DOHH2 (cell line): ENCODE results near the gene PPP1R13B.

ENCODE experiments used
- H3F3A ChIP-seq: fragments of 200-600 bp; sonication (generic), shearing (Covaris generic); 2 replicates; pipeline ENCODE4 v1.6.0; 2016; ENCODE audit warnings: antibody characterized with exemption, mild to moderate bottlenecking; ENCODE audit not compliant: control insufficient read depth, insufficient read depth
- H3K27ac ChIP-seq: fragments of 200-600 bp; sonication (generic); 2 replicates; pipeline ENCODE4 v1.5.1; 2014; ENCODE audit warnings: low read depth, mild to moderate bottlenecking, low read length, moderate library complexity
- H3K27me3 ChIP-seq: fragments of 200-600 bp; sonication (generic); 2 replicates; pipeline ENCODE4 v1.6.1; 2014; ENCODE audit warnings: mild to moderate bottlenecking, low read length, mixed read lengths; ENCODE audit not compliant: control insufficient read depth
- H3K36me3 ChIP-seq: fragments of 200-600 bp; sonication (generic); 2 replicates; pipeline ENCODE4 v1.6.1; 2014; ENCODE audit warnings: mild to moderate bottlenecking, low read length, moderate library complexity, mixed read lengths; ENCODE audit not compliant: control insufficient read depth
- H3K4me1 ChIP-seq: fragments of 200-600 bp; sonication (generic); 2 replicates; pipeline ENCODE4 v1.6.1; 2014; ENCODE audit warnings: mild to moderate bottlenecking, low read length, mixed read lengths; ENCODE audit not compliant: control insufficient read depth
- H3K4me2 ChIP-seq: fragments of 200-600 bp; sonication (generic); 2 replicates; pipeline ENCODE4 v1.6.0; 2014; ENCODE audit warnings: mild to moderate bottlenecking, low read length, moderate library complexity
- H3K4me3 ChIP-seq: fragments of 200-600 bp; sonication (generic); 2 replicates; pipeline ENCODE4 v1.5.1; 2014; ENCODE audit warnings: mild to moderate bottlenecking, low read length, mixed read lengths
- H3K79me2 ChIP-seq: fragments of 200-600 bp; sonication (generic); 2 replicates; pipeline ENCODE4 v1.6.1; 2014; ENCODE audit warnings: mild to moderate bottlenecking, low read length, mixed read lengths; ENCODE audit not compliant: control insufficient read depth
- H3K9me2 ChIP-seq: fragments of 200-600 bp; sonication (generic); replicated peaks from 2 replicates; pipeline ENCODE4 v1.6.1; 2014; ENCODE audit warnings: mild to moderate bottlenecking, low read length, mixed read lengths; ENCODE audit not compliant: control insufficient read depth
- H3K9me3 ChIP-seq: fragments of 200-600 bp; sonication (generic); 2 replicates; pipeline ENCODE4 v1.6.1; 2014; ENCODE audit warnings: antibody characterized with exemption, low read length, mixed read lengths; ENCODE audit not compliant: control insufficient read depth, insufficient read depth
- H4K20me1 ChIP-seq: fragments of 200-600 bp; sonication (generic); 2 replicates; pipeline ENCODE4 v1.6.0; 2014; ENCODE audit warnings: low read depth, mild to moderate bottlenecking, antibody characterized with exemption, low read length, moderate library complexity; ENCODE audit not compliant: control insufficient read depth, insufficient read depth
- EZH2phosphoT487 ChIP-seq: fragments of 200-600 bp; sonication (generic); IDR thresholded peaks from 2 replicates; pipeline ENCODE4 v1.6.1; 2017; ENCODE audit warnings: borderline replicate concordance, mild to moderate bottlenecking, antibody characterized with exemption, low read length, moderate library complexity, mixed read lengths
- TF ChIP-seq, protein P1 (sequence below): fragments of 200-600 bp; sonication (generic); IDR thresholded peaks from one replicate; pipeline ENCODE4 v1.5.1; 2014; ENCODE audit warnings: antibody characterized with exemption, mild to moderate bottlenecking, low read depth, low read length; ENCODE audit not compliant: poor library complexity, severe bottlenecking

PPP1R13B gene

DNA sequence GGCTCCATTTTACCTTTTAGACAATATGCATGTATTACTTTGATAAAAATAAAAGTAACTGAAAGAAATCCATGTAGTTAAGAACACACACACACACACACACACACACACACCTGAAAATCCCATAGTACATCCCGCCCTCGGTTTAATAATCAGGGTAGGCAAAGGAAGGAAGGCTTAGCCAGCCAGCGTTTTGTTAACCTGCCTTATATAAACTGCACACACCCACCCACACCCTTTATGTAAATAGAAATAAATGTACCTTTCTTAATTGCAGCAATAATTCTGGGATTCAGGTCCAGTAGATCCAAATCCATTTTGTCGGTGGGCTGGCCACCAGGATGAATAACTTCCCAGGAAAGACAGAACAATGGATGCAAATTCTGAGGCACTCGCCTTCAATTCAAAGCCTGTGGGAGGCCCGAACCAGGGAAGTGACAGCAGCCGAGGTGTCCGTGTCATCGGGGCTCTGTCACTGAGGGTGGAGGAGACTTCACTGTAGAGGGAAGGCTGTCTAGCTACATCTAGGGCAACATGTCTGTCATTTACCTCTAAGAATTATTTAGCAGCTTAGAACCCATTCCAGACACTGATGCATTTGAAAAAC, 136.5 kb downstream of the PPP1R13B start:
- no peaks in the 10 kb centered on the region for H3K9me2 ChIP-seq
- H4K20me1 ChIP-seq = no peaks in the 10 kb centered on the region; the same call in none of the 2 replicates
- H3F3A ChIP-seq = no peaks in the 10 kb centered on the region
- H3K36me3 ChIP-seq = peaks cover 87% of the 10 kb centered on the region
- no peak overlapping the region for H3K4me3 ChIP-seq
- no peaks in the 10 kb centered on the region for H3K27me3 ChIP-seq
- peaks cover 66% of the 10 kb centered on the region for H3K79me2 ChIP-seq
- H3K9me3 ChIP-seq = no peaks in the 10 kb centered on the region
- TF ChIP-seq, protein P1, sequence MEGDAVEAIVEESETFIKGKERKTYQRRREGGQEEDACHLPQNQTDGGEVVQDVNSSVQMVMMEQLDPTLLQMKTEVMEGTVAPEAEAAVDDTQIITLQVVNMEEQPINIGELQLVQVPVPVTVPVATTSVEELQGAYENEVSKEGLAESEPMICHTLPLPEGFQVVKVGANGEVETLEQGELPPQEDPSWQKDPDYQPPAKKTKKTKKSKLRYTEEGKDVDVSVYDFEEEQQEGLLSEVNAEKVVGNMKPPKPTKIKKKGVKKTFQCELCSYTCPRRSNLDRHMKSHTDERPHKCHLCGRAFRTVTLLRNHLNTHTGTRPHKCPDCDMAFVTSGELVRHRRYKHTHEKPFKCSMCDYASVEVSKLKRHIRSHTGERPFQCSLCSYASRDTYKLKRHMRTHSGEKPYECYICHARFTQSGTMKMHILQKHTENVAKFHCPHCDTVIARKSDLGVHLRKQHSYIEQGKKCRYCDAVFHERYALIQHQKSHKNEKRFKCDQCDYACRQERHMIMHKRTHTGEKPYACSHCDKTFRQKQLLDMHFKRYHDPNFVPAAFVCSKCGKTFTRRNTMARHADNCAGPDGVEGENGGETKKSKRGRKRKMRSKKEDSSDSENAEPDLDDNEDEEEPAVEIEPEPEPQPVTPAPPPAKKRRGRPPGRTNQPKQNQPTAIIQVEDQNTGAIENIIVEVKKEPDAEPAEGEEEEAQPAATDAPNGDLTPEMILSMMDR = no peak
- TF ChIP-seq EZH2phosphoT487 = no peak
- no peak overlapping the region for H3K4me2 ChIP-seq
- H3K27ac ChIP-seq = no peak overlapping the region
- peaks cover 17% of the 10 kb centered on the region for H3K4me1 ChIP-seq

DNA sequence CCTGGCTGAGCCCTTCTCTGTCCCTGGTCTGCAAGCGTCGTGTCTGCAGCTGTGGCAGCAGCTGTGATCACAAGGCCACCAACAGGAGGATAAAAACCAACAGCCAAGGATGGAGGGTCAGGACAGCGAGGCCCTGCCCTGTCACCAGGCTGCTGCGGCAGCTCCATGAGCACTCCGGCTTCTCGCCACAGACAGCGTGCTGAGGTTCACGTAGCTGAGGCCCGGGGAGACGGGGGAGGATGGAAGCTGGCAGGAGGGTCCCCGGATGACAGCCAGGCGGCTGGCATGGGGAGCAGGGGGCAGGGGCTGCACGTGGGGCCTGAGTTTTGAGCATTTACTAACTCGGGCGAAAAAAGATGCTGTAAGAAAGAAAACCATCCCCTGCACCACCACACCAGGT, 137.6 kb downstream of the PPP1R13B start:
- Histone ChIP-seq H3K4me2 (no peak overlapping the region), H3F3A (no peaks in the 10 kb centered on the region), H3K36me3 (peaks cover 94% of the 10 kb centered on the region), H3K9me2 (no peaks in the 10 kb centered on the region), H3K4me3 (no peak overlapping the region), H3K4me1 (peaks cover 17% of the 10 kb centered on the region), H3K9me3 (no peaks in the 10 kb centered on the region), H3K27ac (no peak overlapping the region), H3K79me2 (peaks cover 61% of the 10 kb centered on the region), H3K27me3 (no peaks in the 10 kb centered on the region), H4K20me1 (no peaks in the 10 kb centered on the region; the same call in none of the 2 replicates)
- TF ChIP-seq, protein P1 = no peak
- TF ChIP-seq EZH2phosphoT487 = no peak

- no peaks in the 10 kb centered on the region; the same call in none of the 2 replicates for H4K20me1 ChIP-seq
- H3K4me1 ChIP-seq = peaks cover 12% of the 10 kb centered on the region
- H3K27ac ChIP-seq = no peak overlapping the region
- no peak overlapping the region for H3K4me2 ChIP-seq
- no peaks in the 10 kb centered on the region for H3F3A ChIP-seq
- no peaks in the 10 kb centered on the region for H3K9me3 ChIP-seq
- no peak for TF ChIP-seq EZH2phosphoT487
- TF ChIP-seq, protein P1 = no peak
- H3K79me2 ChIP-seq = peaks cover 51% of the 10 kb centered on the region
- H3K4me3 ChIP-seq = no peak overlapping the region
- H3K27me3 ChIP-seq = no peaks in the 10 kb centered on the region
- no peaks in the 10 kb centered on the region for H3K9me2 ChIP-seq
- peaks cover 93% of the 10 kb centered on the region for H3K36me3 ChIP-seq
Observed at GRCh38 chr14:103708750-103709187, 138.6 kb downstream of the PPP1R13B start.
